Epithelial cell of proximal tubule (primary cell): Measurements from ENCODE around the gene RPS21. TPM values are rescaled to one million over a fixed set of nuclear protein-coding genes. Genes with fewer than 3 reads are reported as not detected.

ENCODE experiments used
- DNase-seq: peaks from one replicate; pipeline ENCODE4 v3.0.0-alpha.2; 2011; ENCODE audit warnings: low read depth
- H3K4me3 ChIP-seq: 2 replicates; pipeline ENCODE4 v1.5.1; 2011; ENCODE audit warnings: low read depth, mild to moderate bottlenecking, low read length
- CTCF ChIP-seq: conservative IDR thresholded peaks from 2 replicates; pipeline ENCODE4 v1.5.1; 2012; ENCODE audit warnings: low read depth, mild to moderate bottlenecking, low read length
- total RNA-seq: library from RNA; depleted of rRNA; stranded (reverse); fragments of >200 nt; gene quantifications from 2 replicates; pipeline ENCODE4 v1.2.3, GENCODE V29; 2015

Gene RPS21
- total RNA-seq, 1 donor from 2014 or later, result 2,322 TPM

GRCh38 chr20:62391165-62392076 is 4.5 kb downstream of the RPS21 start:
- TF ChIP-seq CTCF, result no peak

GRCh38 chr20:62392077-62392418 is 5.1 kb downstream of the RPS21 start:
- no peak for TF ChIP-seq CTCF
- H3K4me3 ChIP-seq, result no peak overlapping the region
- DNase-seq, result no peak

More at GRCh38 chr20:62391165-62392076, 4.5 kb downstream of the RPS21 start:
- no peak for DNase-seq
- H3K4me3 ChIP-seq, result no peak overlapping the region

GRCh38 chr20:62392621-62393334 is 5.9 kb downstream of the RPS21 start:
- TF ChIP-seq CTCF, result no peak
- no peak for DNase-seq
- no peak overlapping the region for H3K4me3 ChIP-seq

- no peak overlapping the region for H3K4me3 ChIP-seq
- TF ChIP-seq CTCF, result no peak
- DNase-seq, result no peak
Observed at GRCh38 chr20:62393335-62393665, 6.4 kb downstream of the RPS21 start.

GRCh38 chr20:62393830-62394229 is 6.9 kb downstream of the RPS21 start:
- no peak overlapping the region for H3K4me3 ChIP-seq
- DNase-seq, result no peak
- no peak for TF ChIP-seq CTCF

GRCh38 chr20:62394248-62395245 is 7.6 kb downstream of the RPS21 start:
- no peak for TF ChIP-seq CTCF
- no peak overlapping the region for H3K4me3 ChIP-seq
- DNase-seq, result no peak
